AG10803 (cell line): ENCODE measurements around the gene COMT.
A peak's percentile ranks its signal among the peaks of the same experiment; 100 is the strongest.

Source experiments
- DNase-seq: peaks from one replicate; pipeline ENCODE4 v3.0.0; 2010; ENCODE audit warnings: low read depth
- H3K4me3 ChIP-seq: 2 replicates; pipeline ENCODE4 v1.5.1; 2011; ENCODE audit warnings: mild to moderate bottlenecking, low read length, control low read depth
- CTCF ChIP-seq: conservative IDR thresholded peaks from 2 replicates; pipeline ENCODE4 v1.5.1; 2011; ENCODE audit warnings: mild to moderate bottlenecking, low read length, control low read depth, inconsistent platforms

COMT gene

DNA sequence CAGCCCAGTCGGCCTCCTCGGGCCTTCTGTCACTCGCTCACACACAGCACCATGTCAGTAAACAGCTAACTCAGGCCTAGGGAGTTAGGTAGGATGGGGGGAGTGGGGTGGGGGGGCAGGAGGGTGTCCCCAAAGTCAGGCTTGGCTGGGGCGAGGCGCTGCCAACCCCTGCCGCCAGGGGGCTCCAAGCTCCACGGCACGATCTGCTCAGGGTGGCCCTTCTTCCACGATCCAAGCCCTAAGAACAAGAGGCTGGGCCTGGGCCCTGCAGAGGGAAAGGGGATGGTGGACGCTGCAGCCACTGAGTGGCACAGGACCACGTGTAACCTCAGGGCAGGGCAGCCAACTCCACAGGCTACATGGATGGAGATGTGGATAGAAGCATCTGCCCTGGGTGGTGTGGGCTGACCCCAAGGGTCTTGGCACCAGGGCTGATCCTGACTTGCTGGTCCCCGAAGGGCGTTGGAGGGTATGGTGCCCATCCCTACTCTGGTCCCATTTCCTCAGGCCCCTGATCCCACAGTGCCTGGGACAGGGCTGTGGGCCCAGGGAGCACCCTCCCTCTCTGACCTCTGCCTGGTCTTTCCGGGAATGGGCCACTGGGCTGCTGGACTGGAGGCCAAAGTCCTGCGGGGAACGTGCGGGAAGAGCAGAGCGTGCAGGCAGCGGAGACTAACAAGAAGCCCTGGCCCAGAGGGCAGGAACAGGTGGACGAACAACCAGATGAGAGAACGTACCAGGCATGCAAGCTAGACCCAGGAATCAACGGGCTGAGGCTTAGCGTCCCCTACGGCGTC lies 29.1 kb downstream of the COMT start:
- TF ChIP-seq CTCF: peak; percentile 76
- H3K4me3 ChIP-seq: no peak overlapping the region
- peak; percentile 51 for DNase-seq

DNA sequence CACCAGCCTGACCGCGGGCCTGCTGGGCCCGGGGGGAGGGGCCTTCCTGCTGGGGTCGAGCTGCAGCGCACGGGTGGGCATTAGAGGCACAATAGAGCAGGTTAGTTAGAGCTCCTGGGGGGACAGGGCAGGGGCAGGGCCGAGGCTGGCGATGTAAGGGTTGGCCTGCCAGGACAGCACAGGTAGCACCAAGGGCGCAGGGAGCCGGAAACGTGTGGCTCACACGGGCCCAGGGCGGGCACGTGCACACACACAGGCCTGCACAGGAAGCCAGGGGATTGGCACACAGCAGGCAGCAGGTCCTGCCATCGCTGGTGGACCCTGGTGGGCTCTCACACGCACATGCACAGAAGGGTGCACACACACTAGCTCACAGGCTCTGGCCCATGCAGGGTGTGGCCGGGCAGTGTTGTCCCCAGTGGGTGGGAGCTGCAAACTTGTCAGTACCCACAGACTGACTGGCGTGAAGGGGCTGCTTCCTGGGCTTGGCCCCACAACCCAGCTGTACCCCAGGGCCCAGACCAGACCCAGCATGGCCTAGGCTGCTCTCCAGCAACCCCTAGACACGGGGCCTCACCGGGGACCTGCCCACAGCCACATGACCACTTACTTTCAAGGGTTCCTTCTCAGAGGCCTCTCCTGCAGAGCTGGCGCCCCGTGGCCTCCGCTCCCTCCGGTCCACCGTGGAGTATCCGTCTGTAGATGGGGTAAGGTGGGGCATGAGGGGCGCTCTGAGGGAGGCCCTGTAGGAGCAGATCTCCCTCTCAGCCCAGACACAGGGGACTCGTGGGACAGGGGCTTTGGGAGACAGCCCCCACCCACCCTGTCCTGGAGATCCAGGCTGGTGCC lies 29.9 kb downstream of the COMT start:
- no peak for DNase-seq
- H3K4me3 ChIP-seq: no peak overlapping the region
- no peak for TF ChIP-seq CTCF

GRCh38 chr22:19972251-19972650 lies 30.7 kb downstream of the COMT start:
- DNase-seq: no peak
- no peak for TF ChIP-seq CTCF
- H3K4me3 ChIP-seq: no peak overlapping the region

DNA sequence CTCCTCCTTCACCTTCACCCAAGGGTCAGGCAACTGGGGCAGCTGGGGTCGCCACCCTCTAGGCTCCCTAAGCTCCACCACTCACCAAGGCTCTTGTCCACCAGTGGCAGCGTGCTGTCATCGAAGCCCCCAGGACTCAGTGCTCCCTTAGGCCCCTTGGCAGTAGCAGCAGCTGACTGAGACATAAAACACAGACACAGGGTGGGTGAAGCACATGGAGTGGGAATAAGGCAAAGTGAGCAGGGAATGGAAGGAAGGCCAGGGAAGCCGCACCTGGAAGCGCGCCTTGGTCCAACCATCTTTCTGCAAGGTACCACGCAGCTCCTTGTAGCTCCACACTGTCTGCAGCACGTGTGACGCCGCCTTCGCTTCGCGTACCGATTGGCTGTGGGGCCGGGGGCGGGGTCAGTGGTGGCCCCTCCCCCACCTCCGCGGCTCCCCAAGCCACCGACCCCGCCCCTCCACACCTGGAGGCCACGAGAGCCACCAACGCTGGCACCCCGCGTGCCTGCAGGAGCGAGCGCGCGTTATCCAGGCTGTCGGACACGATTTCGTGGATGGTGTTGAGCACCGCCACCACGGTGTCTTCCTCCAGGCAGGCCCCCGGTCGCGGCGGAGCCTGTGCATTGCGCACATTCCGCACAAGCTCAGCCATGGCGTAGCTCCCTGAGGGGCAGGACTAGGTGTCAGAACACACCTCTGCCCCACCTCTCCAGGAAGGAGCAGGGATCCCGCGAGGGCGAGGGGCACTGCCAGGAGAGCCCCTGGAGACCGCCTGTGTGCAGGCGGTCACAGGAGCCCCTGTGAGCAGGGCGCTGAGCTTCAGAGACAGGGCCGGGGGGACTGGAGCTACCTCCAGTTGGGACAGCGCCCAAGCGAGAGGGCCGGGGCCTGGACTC lies 31.3 kb downstream of the COMT start:
- no peak for TF ChIP-seq CTCF
- DNase-seq: no peak

DNA sequence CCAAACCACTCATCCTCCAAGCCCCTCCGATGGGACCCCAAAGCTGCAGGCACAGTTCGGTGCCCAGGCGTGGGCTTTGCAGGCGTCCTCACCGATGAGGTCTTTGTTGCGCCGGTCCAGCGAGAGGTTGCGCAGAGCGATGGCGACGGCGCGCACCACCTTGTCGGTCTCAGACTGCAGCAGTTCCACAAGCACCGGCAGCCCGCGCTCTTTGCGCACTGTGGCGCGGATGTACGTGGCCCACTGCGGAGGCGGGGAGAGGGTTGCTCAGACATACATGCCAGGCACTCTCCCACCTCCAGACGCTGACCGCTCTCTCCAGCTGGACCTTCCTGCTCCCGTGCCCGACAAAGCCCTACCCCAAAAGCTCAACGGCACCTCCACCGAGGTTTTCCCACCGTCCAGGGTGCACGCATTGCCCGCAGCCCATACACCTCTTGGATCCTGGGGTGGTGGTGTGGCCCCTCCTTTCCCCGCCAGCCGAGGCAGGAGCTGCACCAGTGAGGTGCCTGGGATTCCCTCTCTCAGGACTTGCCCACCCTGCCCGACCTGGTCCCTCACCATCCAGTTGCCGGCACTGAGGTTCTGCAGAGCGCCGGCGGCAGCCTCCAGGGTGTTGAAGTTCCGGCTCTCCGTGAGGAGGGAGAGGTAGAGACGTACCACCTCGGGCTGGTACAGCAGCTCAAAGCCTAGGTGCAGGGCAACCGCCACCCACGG lies 32.1 kb downstream of the COMT start:
- DNase-seq: no peak
- H3K4me3 ChIP-seq: no peak overlapping the region
- TF ChIP-seq CTCF: no peak

More for the DNA sequence above, 31.3 kb downstream of the COMT start:
- no peak overlapping the region for H3K4me3 ChIP-seq

DNA sequence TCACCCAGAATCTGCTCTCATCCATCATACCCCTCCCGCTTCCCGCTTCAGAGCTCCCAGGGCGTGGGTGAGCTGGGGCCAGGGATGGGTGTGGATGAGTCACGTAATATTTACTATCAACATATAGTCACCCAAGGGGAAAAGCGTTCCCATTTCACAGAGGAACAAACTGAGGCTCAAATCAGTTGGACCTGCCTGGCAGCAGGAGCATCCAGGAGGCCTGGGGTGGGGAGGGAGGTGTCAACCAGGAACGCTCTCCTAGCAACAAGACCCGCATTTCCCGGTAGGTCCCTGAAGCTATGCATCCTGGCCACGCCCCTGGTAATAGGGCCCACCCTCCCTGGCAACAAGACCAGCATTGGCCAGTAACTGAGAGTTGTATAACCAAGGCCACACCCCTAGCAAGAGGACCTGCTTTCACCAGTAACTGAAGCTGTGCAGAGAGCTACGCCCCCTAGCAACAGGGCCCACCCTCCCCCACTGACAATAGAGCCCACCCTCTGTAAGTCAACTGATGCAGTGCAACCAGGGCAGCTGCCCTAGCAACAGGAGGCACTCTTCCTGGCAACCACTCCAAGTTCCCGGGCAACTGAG lies 32.8 kb downstream of the COMT start:
- no peak for TF ChIP-seq CTCF
- no peak overlapping the region for H3K4me3 ChIP-seq
- DNase-seq: peak; percentile 48
